Parathyroid adenoma (tissue), 2 donors: ENCODE measurements around the gene PADI3.

Experiments used
- H2AFZ ChIP-seq: fragments of 300-600 bp; sonication (generic); one replicate; pipeline ENCODE4 v1.7.0; 2017; ENCODE audit warnings: antibody characterized with exemption, mild to moderate bottlenecking
- H3K27ac ChIP-seq: fragments of 300-600 bp; sonication (generic); one replicate; pipeline ENCODE4 v1.7.0; 2017
- H3K27me3 ChIP-seq: fragments of 300-600 bp; sonication (generic); one replicate; pipeline ENCODE4 v1.7.0; 2017; ENCODE audit warnings: low read length; ENCODE audit not compliant: control insufficient read depth, insufficient read depth
- H3K36me3 ChIP-seq: fragments of 300-600 bp; sonication (generic); one replicate; pipeline ENCODE4 v1.7.0; 2017; ENCODE audit warnings: low read length; ENCODE audit not compliant: control insufficient read depth, insufficient read depth
- H3K4me1 ChIP-seq: fragments of 300-600 bp; sonication (generic); one replicate; pipeline ENCODE4 v1.7.0; 2017; ENCODE audit warnings: control low read depth
- H3K4me2 ChIP-seq: fragments of 300-600 bp; sonication (generic); one replicate; pipeline ENCODE4 v1.7.0; 2017; ENCODE audit warnings: low read length
- H3K4me3 ChIP-seq: fragments of 300-600 bp; sonication (generic); one replicate; pipeline ENCODE4 v1.7.0; 2017; ENCODE audit warnings: low read depth, low read length
- H3K79me2 ChIP-seq: fragments of 300-600 bp; sonication (generic); one replicate; pipeline ENCODE4 v1.7.0; 2017; ENCODE audit warnings: control low read depth
- H3K9ac ChIP-seq: fragments of 300-600 bp; sonication (generic); one replicate; pipeline ENCODE4 v1.7.0; 2017; ENCODE audit warnings: mild to moderate bottlenecking
- H3K9me3 ChIP-seq: fragments of 300-600 bp; sonication (generic); one replicate; pipeline ENCODE4 v1.7.0; 2017; ENCODE audit warnings: low read length; ENCODE audit not compliant: control insufficient read depth
- TF ChIP-seq, protein P1 (sequence below): fragments of 300-600 bp; sonication (generic); IDR thresholded peaks from one replicate; pipeline ENCODE4 v1.7.0; 2017; ENCODE audit warnings: antibody characterized with exemption, mild to moderate bottlenecking
- donor health status: primary hyperparathyroidism.

The PADI3 gene

DNA sequence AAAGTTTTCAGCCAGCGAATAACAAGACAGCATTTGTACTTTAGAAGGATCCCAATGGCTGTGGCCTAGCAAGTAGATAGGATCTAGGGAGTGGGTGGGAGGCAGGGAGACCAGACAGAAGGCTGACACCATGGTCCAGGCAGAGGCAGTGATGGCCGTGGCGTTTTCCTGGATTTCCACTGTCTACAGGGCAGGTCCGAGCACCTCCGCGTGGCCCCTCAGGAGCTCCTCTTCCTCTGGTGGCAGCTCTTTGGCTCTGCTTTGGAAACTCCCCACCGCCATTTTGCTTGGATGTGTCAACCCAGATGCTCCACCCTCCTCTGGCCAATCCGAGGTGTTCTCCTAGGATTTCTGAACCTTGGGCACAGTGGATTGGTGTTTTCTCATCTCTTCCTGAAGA is 84.2 kb downstream of the PADI3 start:
- H3K9me3 ChIP-seq: no peaks in the 10 kb centered on the region
- H2AFZ ChIP-seq: no peak overlapping the region
- H3K9ac ChIP-seq: no peak overlapping the region
- TF ChIP-seq, protein P1, sequence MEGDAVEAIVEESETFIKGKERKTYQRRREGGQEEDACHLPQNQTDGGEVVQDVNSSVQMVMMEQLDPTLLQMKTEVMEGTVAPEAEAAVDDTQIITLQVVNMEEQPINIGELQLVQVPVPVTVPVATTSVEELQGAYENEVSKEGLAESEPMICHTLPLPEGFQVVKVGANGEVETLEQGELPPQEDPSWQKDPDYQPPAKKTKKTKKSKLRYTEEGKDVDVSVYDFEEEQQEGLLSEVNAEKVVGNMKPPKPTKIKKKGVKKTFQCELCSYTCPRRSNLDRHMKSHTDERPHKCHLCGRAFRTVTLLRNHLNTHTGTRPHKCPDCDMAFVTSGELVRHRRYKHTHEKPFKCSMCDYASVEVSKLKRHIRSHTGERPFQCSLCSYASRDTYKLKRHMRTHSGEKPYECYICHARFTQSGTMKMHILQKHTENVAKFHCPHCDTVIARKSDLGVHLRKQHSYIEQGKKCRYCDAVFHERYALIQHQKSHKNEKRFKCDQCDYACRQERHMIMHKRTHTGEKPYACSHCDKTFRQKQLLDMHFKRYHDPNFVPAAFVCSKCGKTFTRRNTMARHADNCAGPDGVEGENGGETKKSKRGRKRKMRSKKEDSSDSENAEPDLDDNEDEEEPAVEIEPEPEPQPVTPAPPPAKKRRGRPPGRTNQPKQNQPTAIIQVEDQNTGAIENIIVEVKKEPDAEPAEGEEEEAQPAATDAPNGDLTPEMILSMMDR: no peak
- H3K4me1 ChIP-seq: no peaks in the 10 kb centered on the region
- no peak overlapping the region for H3K27ac ChIP-seq
- H3K79me2 ChIP-seq: no peaks in the 10 kb centered on the region
- H3K4me2 ChIP-seq: no peak overlapping the region
- H3K4me3 ChIP-seq: no peak overlapping the region
- no peaks in the 10 kb centered on the region for H3K36me3 ChIP-seq
- H3K27me3 ChIP-seq: no peaks in the 10 kb centered on the region
